SK-N-SH (cell line): ENCODE results near the gene ZNF768. TPM values are rescaled to one million over a fixed set of nuclear protein-coding genes. Genes with fewer than 3 reads are reported as not detected.

ENCODE experiments used
- CTCF ChIA-PET: fragments of 300-600, 350-600 bp; formaldehyde crosslinking; extraction: SDS; loops from one replicate; lab custom pipeline; 2021; lab: Yijun Ruan, JAX
- POLR2A ChIA-PET: fragments of 350-600 bp; sonication (Branson Sonifier 250); formaldehyde crosslinking; extraction: SDS; loops from one replicate; lab custom pipeline; 2020; ENCODE audit warnings: antibody characterized with exemption, inconsistent platforms; lab: Yijun Ruan, JAX
- DNase-seq: peaks from one replicate; pipeline ENCODE4 v3.0.0; 2012
- H2AFZ ChIP-seq: fragments of 200-600 bp; sonication (generic); 2 replicates; pipeline ENCODE4 v1.8.1; 2016; ENCODE audit warnings: antibody characterized with exemption, mild to moderate bottlenecking, low read depth
- H3F3A ChIP-seq: fragments of 200-600 bp; sonication (generic); replicated peaks from 2 replicates; pipeline ENCODE3; 2016; ENCODE audit warnings: antibody characterized with exemption, mild to moderate bottlenecking; ENCODE audit not compliant: insufficient read depth
- H3K27ac ChIP-seq, 2 experiments: fragments of 200-500 bp in 1 of 2; fragments of 200-600 bp in 1 of 2; sonication (Bioruptor generic) in 1 of 2; sonication (generic), shearing (Covaris generic) in 1 of 2; 2 replicates each; pipeline versions ENCODE4 v1.5.1 to v1.6.1; 2014 to 2016; ENCODE audit warnings: low read depth in 2 of 2, inconsistent platforms in 1 of 2, low read length in 1 of 2, mild to moderate bottlenecking in 1 of 2, mixed read lengths in 1 of 2
- H3K27me3 ChIP-seq: fragments of 200-600 bp; sonication (generic), shearing (Covaris generic); 2 replicates; pipeline ENCODE4 v1.6.1; 2016; ENCODE audit warnings: mixed run types; ENCODE audit not compliant: insufficient read depth
- H3K36me3 ChIP-seq, 2 experiments: fragments of 200-500 bp in 1 of 2; fragments of 200-600 bp in 1 of 2; sonication (Bioruptor generic) in 1 of 2; sonication (generic) in 1 of 2; replicated peaks in 1 of 2; 2 replicates each; pipeline versions ENCODE3 to v1.5.1; 2014 to 2016; ENCODE audit warnings: low read length in 1 of 2, mild to moderate bottlenecking in 1 of 2; ENCODE audit not compliant: insufficient read depth in 2 of 2, control insufficient read depth in 1 of 2
- H3K4me1 ChIP-seq, 2 experiments: fragments of 200-500 bp in 1 of 2; fragments of 200-600 bp in 1 of 2; sonication (Bioruptor generic) in 1 of 2; sonication (generic), shearing (Covaris generic) in 1 of 2; 2 replicates each; pipeline versions ENCODE4 v1.5.1 to v1.6.1; 2014 to 2016; ENCODE audit warnings: low read depth in 1 of 2, low read length in 1 of 2, mixed run types in 1 of 2; ENCODE audit not compliant: insufficient read depth in 2 of 2, control insufficient read depth in 1 of 2
- H3K4me2 ChIP-seq: fragments of 200-600 bp; sonication (generic), shearing (Covaris generic); 2 replicates; pipeline ENCODE4 v1.6.1; 2017; ENCODE audit warnings: mixed run types
- H3K4me3 ChIP-seq, 2 experiments: fragments of 200-500 bp in 1 of 2; fragments of 200-600 bp in 1 of 2; sonication (Bioruptor generic) in 1 of 2; sonication (generic), shearing (Covaris generic) in 1 of 2; 2 replicates each; pipeline versions ENCODE4 v1.5.1 to v1.8.1; 2014 to 2016; ENCODE audit warnings: low read depth in 2 of 2, inconsistent platforms in 1 of 2, low read length in 1 of 2, mild to moderate bottlenecking in 1 of 2, mixed read lengths in 1 of 2, moderate library complexity in 1 of 2
- H3K79me2 ChIP-seq: fragments of 200-600 bp; sonication (generic); 2 replicates; pipeline ENCODE4 v1.8.1; 2017; ENCODE audit warnings: mild to moderate bottlenecking; ENCODE audit not compliant: insufficient read depth
- H3K9ac ChIP-seq: fragments of 200-600 bp; sonication (generic); 2 replicates; pipeline ENCODE4 v1.6.1; 2017; ENCODE audit warnings: mixed run types
- H3K9me2 ChIP-seq: fragments of 200-600 bp; sonication (generic); 2 replicates; pipeline ENCODE4 v1.6.1; 2017; ENCODE audit warnings: mixed run types
- H3K9me3 ChIP-seq: fragments of 200-600 bp; sonication (generic); 2 replicates; pipeline ENCODE4 v1.6.1; 2017; ENCODE audit warnings: mixed run types, mild to moderate bottlenecking, moderate library complexity
- H4K20me1 ChIP-seq: fragments of 200-600 bp; sonication (generic); 2 replicates; pipeline ENCODE4 v1.6.1; 2017; ENCODE audit warnings: mild to moderate bottlenecking, mixed run types; ENCODE audit not compliant: insufficient read depth
- CHD2 ChIP-seq: fragments of 150-350 bp; IDR thresholded peaks from 2 replicates; pipeline ENCODE4 v1.6.1; 2018; ENCODE audit warnings: low read length; ENCODE audit not compliant: partially characterized antibody
- CTCF ChIP-seq: fragments of 200-600 bp; sonication (generic); IDR thresholded peaks from 2 replicates; pipeline ENCODE4 v1.6.1; 2017; ENCODE audit warnings: antibody characterized with exemption, mild to moderate bottlenecking, moderate library complexity
- ELF1 ChIP-seq: IDR thresholded peaks from 2 replicates; pipeline ENCODE4 v1.4.0; 2012
- EP300 ChIP-seq, 2 experiments: IDR thresholded peaks; 2 replicates each; pipeline versions ENCODE4 v1.4.0 to v1.6.1; 2012; ENCODE audit warnings: borderline replicate concordance in 1 of 2, low read depth in 1 of 2, low read length in 1 of 2
- FOXM1 ChIP-seq: IDR thresholded peaks from 2 replicates; pipeline ENCODE4 v1.4.0; 2012; ENCODE audit warnings: low read depth, mild to moderate bottlenecking
- GABPA ChIP-seq: IDR thresholded peaks from 2 replicates; pipeline ENCODE4 v1.4.0; 2012; ENCODE audit warnings: low read depth, mild to moderate bottlenecking
- JUND ChIP-seq: IDR thresholded peaks from 2 replicates; pipeline ENCODE4 v1.4.0; 2012
- MEF2A ChIP-seq: IDR thresholded peaks from 2 replicates; pipeline ENCODE4 v1.4.0; 2012; ENCODE audit warnings: low read depth, borderline replicate concordance
- NRF1 ChIP-seq: IDR thresholded peaks from 2 replicates; pipeline ENCODE4 v1.6.1; 2012; ENCODE audit warnings: low read depth, mild to moderate bottlenecking, low read length
- POLR2AphosphoS5 ChIP-seq: IDR thresholded peaks from 2 replicates; pipeline ENCODE4 v1.6.1; 2012; ENCODE audit warnings: low read depth, low read length
- RAD21 ChIP-seq: IDR thresholded peaks from 2 replicates; pipeline ENCODE4 v1.6.1; 2012; ENCODE audit warnings: mild to moderate bottlenecking, low read length
- RCOR1 ChIP-seq: fragments of 150-350 bp; IDR thresholded peaks from 2 replicates; pipeline ENCODE4 v1.6.1; 2017; ENCODE audit warnings: antibody characterized with exemption, low read length
- REST ChIP-seq: IDR thresholded peaks from 2 replicates; pipeline ENCODE4 v1.6.1; 2012; ENCODE audit warnings: mild to moderate bottlenecking, low read depth, low read length, moderate library complexity
- RXRA ChIP-seq: IDR thresholded peaks from 2 replicates; pipeline ENCODE4 v1.4.0; 2012; ENCODE audit warnings: low read depth, mild to moderate bottlenecking, borderline replicate concordance
- TCF12 ChIP-seq: IDR thresholded peaks from 2 replicates; pipeline ENCODE4 v1.4.0; 2012
- TEAD4 ChIP-seq: IDR thresholded peaks from 2 replicates; pipeline ENCODE4 v1.4.0; 2012; ENCODE audit warnings: mild to moderate bottlenecking, borderline replicate concordance; ENCODE audit not compliant: insufficient read depth
- YY1 ChIP-seq: IDR thresholded peaks from 2 replicates; pipeline ENCODE4 v1.4.0; 2012; ENCODE audit warnings: low read depth, mild to moderate bottlenecking
- WGBS: methylation state at CpG from one replicate; pipeline ENCODE4 v1.1.6; 2017; ENCODE audit warnings: low lambda C conversion rate; 5-methylcytosine and 5-hydroxymethylcytosine counted together
- polyA plus RNA-seq, 3 experiments: library from polyadenylated mRNA; depleted of rRNA; stranded (reverse); fragments of >200 nt; gene quantifications; 2 replicates each; pipeline ENCODE4 v1.2.3, GENCODE V29; 2012
- TF ChIP-seq, protein P1 (sequence below): fragments of 150-350 bp; IDR thresholded peaks from 2 replicates; pipeline ENCODE4 v1.6.1; 2017; ENCODE audit warnings: antibody characterized with exemption, low read length, low read depth, borderline replicate concordance
- TF ChIP-seq, protein P2 (sequence below): IDR thresholded peaks from 2 replicates; pipeline ENCODE4; 2012
- TF ChIP-seq, protein P3 (sequence below): IDR thresholded peaks from 2 replicates; pipeline ENCODE4 v1.4.0; 2012; ENCODE audit warnings: low read depth

The ZNF768 gene
- polyA plus RNA-seq, 1 of the 3 experiments (the other 2 are of a cell fraction) = 26.0 TPM

DNA sequence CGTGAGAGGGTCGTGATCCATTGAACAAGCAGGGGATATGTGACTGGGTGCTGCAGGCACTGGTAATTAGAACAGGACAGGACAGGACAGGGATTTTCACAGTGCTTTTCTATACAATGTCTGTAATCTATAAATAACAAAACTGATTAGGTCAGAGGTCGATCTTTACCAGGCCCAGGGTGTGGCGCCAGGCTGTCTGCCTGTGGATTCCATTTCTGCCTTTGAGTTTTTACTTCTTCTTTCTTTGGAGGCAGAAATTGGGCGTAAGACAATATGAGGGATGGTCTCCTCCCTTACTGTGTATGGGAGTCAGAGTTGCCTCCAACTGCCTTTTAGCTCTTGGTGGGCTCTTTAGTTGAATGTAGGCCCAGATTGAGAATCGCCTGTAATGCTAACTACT lies 33.3 kb upstream of the ZNF768 start:
- H3K27ac ChIP-seq = no peak overlapping the region
- no peak overlapping the region for H3K9ac ChIP-seq
- ChIA-PET CTCF (interaction anchor here (0.6 kb wide), 1 partner anchor 22 kb away, joined by 3 read pairs; no protein-coding TSS in a partner anchor), POLR2A (no interaction called here)
- no peaks in the 10 kb centered on the region for H4K20me1 ChIP-seq
- DNase-seq = no peak
- no peak overlapping the region for H3K4me2 ChIP-seq
- H3K9me3 ChIP-seq = no peaks in the 10 kb centered on the region
- TF ChIP-seq, protein P1, sequence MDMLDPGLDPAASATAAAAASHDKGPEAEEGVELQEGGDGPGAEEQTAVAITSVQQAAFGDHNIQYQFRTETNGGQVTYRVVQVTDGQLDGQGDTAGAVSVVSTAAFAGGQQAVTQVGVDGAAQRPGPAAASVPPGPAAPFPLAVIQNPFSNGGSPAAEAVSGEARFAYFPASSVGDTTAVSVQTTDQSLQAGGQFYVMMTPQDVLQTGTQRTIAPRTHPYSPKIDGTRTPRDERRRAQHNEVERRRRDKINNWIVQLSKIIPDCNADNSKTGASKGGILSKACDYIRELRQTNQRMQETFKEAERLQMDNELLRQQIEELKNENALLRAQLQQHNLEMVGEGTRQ = no peak
- TF ChIP-seq TCF12 = no peak
- TF ChIP-seq JUND = no peak
- TF ChIP-seq RCOR1 = no peak
- no peak for TF ChIP-seq MEF2A
- no peak for TF ChIP-seq RAD21
- no peak for TF ChIP-seq GABPA
- no peak for TF ChIP-seq EP300 (IDR thresholded peaks at IDR 0.05; ENCODE audit: borderline replicate concordance in 1 of 2, low read depth in 1 of 2, low read length in 1 of 2)
- no peak for TF ChIP-seq YY1
- TF ChIP-seq FOXM1 = no peak
- no peak for TF ChIP-seq RXRA
- TF ChIP-seq POLR2AphosphoS5 = no peak
- TF ChIP-seq, protein P2, sequence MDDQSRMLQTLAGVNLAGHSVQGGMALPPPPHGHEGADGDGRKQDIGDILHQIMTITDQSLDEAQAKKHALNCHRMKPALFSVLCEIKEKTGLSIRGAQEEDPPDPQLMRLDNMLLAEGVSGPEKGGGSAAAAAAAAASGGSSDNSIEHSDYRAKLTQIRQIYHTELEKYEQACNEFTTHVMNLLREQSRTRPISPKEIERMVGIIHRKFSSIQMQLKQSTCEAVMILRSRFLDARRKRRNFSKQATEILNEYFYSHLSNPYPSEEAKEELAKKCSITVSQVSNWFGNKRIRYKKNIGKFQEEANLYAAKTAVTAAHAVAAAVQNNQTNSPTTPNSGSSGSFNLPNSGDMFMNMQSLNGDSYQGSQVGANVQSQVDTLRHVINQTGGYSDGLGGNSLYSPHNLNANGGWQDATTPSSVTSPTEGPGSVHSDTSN = no peak
- TF ChIP-seq, protein P3, sequence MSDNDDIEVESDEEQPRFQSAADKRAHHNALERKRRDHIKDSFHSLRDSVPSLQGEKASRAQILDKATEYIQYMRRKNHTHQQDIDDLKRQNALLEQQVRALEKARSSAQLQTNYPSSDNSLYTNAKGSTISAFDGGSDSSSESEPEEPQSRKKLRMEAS = no peak
- no peak for TF ChIP-seq CTCF
- TF ChIP-seq REST = no peak
- no peak for TF ChIP-seq TEAD4
- no peak for TF ChIP-seq ELF1
- no peak for TF ChIP-seq CHD2
- TF ChIP-seq NRF1 = no peak
- no peaks in the 10 kb centered on the region for H3K9me2 ChIP-seq
- no peaks in the 10 kb centered on the region for H3K27me3 ChIP-seq
- peak overlapping the region; percentile 70; the same call in 1 of the 2 replicates for H2AFZ ChIP-seq
- H3F3A ChIP-seq = peaks cover 7% of the 10 kb centered on the region
- WGBS = 97% methylated on average over 6 of the region's 6 CpGs
- peaks cover 0 to 6% of the 10 kb centered on the region in 2 experiments; a peak in 1 of 4 replicates for H3K4me1 ChIP-seq
- H3K36me3 ChIP-seq = peaks cover 0 to 10% of the 10 kb centered on the region in 2 experiments
- no peak overlapping the region for H3K4me3 ChIP-seq
- peaks cover 26% of the 10 kb centered on the region for H3K79me2 ChIP-seq
